K562 (cell line): ENCODE results near the gene PBX2. TPM values are rescaled to one million over a fixed set of nuclear protein-coding genes. Genes with fewer than 3 reads are reported as not detected.

Experiments
- ELF1 ChIP-seq: fragments of 200-800 bp; sonication (Bioruptor generic); IDR thresholded peaks from 2 replicates; pipeline ENCODE4 v1.6.1; 2016; ENCODE audit warnings: missing genetic modification characterization, missing compliant biosample characterization
- IFI16 ChIP-seq: fragments of 250-450 bp; sonication (Bioruptor Pico); IDR thresholded peaks from 2 replicates; pipeline ENCODE4 v2.1.2; 2022; ENCODE audit warnings: mild to moderate bottlenecking, inconsistent platforms
- KDM4B ChIP-seq, 2 experiments: fragments of 450-650 bp in 1 of 2; sonication (generic) in 1 of 2; IDR thresholded peaks; 2 replicates each; pipeline ENCODE4 v1.6.1; 2016 to 2017; ENCODE audit warnings: borderline replicate concordance in 2 of 2, antibody characterized with exemption in 1 of 2, low read depth in 1 of 2, mild to moderate bottlenecking in 1 of 2
- MAZ ChIP-seq, 2 experiments: fragments of 450-650 bp in 1 of 2; sonication (generic) in 1 of 2; formaldehyde crosslinking; IDR thresholded peaks in 1 of 2; conservative IDR thresholded peaks in 1 of 2; 2 replicates each; pipeline versions ENCODE4 v1.4.0 to v1.5.0; 2020; ENCODE audit warnings: mild to moderate bottlenecking in 1 of 2, missing genetic modification reagents in 1 of 2
- MTA2 ChIP-seq: fragments of 450-650 bp; IDR thresholded peaks from 2 replicates; pipeline ENCODE4 v1.6.1; 2016; ENCODE audit warnings: low read depth
- SP2 ChIP-seq: IDR thresholded peaks from 2 replicates; pipeline ENCODE4 v1.6.1; 2011; ENCODE audit warnings: mild to moderate bottlenecking, low read depth, low read length, moderate library complexity; ENCODE audit not compliant: poor library complexity, severe bottlenecking; ENCODE audit errors: extremely low read depth
- TGIF2 ChIP-seq: sonication (generic); formaldehyde crosslinking; IDR thresholded peaks from 2 replicates; pipeline ENCODE4 v1.8.1; 2022; ENCODE audit warnings: mild to moderate bottlenecking, missing genetic modification reagents, moderate library complexity
- polyA plus RNA-seq, 8 experiments: library from polyadenylated mRNA; depleted of rRNA in 4 of 8; stranded (reverse) in 5 of 8; unstranded in 3 of 8; fragments of >200 nt; fragmentation: Nextera tagmentation in 2 of 8; fragmentation: Illumina TruSeq in 1 of 8; extraction: Ambion mirVana in 2 of 8; extraction: Trizol in 1 of 8; gene quantifications; 2 replicates each; pipeline versions ENCODE4 v1.2.1 to v1.2.3, GENCODE V29; 2011 to 2014; ENCODE audit warnings: inconsistent platforms in 1 of 8, missing spikeins in 1 of 8
- total RNA-seq, 7 experiments: library from RNA; depleted of rRNA in 6 of 7; stranded (reverse); fragments of >200 nt in 6 of 7; fragmentation: Illumina TruSeq in 2 of 7; extraction: Trizol in 2 of 7; gene quantifications; 2 replicates each; pipeline versions ENCODE4 v1.2.1 to v1.2.3, GENCODE V29; 2011 to 2021; ENCODE audit warnings: low replicate concordance in 1 of 7
- TF ChIP-seq, protein P1 (sequence below): fragments of 450-650 bp; IDR thresholded peaks from 2 replicates; pipeline ENCODE4 v1.6.1; 2016; ENCODE audit warnings: low read depth
- TF ChIP-seq, protein P2 (sequence below): fragments of 450-650 bp; IDR thresholded peaks from 2 replicates; pipeline ENCODE4 v1.6.1; 2018; ENCODE audit not compliant: partially characterized antibody
- TF ChIP-seq, protein P3 (sequence below): fragments of 250-450 bp; sonication (Bioruptor Pico); IDR thresholded peaks from 2 replicates; pipeline ENCODE4 v1.8.0; 2021; ENCODE audit warnings: moderate library complexity, mild to moderate bottlenecking, inconsistent platforms

The PBX2 gene
- total and polyA plus RNA-seq, 9 of the 15 experiments (the other 6 are each of a cell fraction or from before 2014, with no cell fraction given), result 1.9 to 134 (median 62.5) TPM

DNA sequence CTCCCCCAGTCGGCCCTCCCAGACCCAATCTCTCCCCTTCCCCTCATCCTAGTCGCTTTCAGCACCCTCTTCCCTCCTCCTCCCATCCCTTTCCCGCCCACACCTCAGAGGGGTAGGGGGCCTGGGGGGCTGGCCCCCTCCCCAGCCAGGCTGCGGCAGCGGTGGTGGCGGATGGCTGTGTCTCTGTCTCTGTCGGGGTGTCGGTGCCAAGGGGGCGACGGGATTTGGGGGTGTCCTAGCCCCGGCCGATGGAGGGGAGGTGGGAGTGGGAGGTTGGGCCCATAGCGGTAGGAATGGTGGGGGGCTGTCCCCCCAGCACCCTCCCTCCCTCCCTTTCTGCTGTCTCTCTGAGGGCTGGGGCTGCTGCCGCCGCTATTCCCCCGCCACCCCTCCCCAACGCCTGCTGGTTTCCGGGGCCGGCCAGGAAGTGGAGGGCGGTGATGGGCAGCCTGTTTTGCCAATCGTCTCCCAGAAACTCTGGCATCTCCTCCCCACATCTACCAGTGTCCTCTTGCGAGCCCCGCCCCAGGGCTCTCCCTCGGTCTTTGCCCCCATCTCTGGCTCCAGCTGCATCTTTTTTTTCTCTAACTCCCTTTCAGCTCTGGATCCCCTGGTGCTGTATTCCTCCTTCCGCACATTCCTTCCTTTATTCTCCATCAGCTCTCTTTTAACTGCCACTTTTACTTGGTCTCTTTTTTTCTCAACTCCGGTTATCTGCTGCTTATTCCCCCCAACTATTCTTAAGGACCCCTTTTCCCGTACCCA is 14.1 kb downstream of the PBX2 start, which contains the start of gene AGPAT1 (continued):
- TF ChIP-seq, protein P1, sequence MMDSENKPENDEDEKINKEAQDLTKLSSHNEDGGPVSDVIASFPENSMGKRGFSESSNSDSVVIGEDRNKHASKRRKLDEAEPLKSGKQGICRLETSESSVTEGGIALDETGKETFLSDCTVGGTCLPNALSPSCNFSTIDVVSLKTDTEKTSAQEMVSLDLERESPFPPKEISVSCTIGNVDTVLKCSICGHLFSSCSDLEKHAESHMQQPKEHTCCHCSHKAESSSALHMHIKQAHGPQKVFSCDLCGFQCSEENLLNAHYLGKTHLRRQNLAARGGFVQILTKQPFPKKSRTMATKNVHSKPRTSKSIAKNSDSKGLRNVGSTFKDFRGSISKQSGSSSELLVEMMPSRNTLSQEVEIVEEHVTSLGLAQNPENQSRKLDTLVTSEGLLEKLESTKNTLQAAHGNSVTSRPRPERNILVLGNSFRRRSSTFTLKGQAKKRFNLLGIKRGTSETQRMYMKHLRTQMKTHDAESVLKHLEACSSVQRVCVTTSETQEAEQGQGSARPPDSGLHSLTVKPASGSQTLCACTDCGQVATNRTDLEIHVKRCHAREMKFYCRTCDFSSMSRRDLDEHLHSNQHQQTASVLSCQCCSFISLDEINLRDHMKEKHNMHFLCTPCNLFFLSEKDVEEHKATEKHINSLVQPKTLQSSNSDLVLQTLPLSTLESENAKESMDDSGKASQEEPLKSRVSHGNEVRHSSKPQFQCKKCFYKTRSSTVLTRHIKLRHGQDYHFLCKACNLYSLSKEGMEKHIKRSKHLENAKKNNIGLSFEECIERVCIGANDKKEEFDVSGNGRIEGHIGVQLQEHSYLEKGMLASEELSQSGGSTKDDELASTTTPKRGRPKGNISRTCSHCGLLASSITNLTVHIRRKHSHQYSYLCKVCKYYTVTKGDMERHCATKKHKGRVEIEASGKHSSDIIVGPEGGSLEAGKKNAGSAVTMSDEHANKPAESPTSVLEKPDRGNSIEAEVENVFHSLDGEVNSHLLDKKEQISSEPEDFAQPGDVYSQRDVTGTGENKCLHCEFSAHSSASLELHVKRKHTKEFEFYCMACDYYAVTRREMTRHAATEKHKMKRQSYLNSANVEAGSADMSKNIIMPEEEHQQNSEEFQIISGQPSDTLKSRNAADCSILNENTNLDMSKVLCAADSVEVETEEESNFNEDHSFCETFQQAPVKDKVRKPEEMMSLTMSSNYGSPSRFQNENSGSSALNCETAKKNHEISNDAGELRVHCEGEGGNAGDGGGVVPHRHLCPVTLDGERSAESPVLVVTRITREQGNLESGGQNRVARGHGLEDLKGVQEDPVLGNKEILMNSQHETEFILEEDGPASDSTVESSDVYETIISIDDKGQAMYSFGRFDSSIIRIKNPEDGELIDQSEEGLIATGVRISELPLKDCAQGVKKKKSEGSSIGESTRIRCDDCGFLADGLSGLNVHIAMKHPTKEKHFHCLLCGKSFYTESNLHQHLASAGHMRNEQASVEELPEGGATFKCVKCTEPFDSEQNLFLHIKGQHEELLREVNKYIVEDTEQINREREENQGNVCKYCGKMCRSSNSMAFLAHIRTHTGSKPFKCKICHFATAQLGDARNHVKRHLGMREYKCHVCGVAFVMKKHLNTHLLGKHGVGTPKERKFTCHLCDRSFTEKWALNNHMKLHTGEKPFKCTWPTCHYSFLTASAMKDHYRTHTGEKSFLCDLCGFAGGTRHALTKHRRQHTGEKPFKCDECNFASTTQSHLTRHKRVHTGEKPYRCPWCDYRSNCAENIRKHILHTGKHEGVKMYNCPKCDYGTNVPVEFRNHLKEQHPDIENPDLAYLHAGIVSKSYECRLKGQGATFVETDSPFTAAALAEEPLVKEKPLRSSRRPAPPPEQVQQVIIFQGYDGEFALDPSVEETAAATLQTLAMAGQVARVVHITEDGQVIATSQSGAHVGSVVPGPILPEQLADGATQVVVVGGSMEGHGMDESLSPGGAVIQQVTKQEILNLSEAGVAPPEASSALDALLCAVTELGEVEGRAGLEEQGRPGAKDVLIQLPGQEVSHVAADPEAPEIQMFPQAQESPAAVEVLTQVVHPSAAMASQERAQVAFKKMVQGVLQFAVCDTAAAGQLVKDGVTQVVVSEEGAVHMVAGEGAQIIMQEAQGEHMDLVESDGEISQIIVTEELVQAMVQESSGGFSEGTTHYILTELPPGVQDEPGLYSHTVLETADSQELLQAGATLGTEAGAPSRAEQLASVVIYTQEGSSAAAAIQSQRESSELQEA, result no peak; the same call in 1 of the 2 replicates
- TF ChIP-seq, protein P2, sequence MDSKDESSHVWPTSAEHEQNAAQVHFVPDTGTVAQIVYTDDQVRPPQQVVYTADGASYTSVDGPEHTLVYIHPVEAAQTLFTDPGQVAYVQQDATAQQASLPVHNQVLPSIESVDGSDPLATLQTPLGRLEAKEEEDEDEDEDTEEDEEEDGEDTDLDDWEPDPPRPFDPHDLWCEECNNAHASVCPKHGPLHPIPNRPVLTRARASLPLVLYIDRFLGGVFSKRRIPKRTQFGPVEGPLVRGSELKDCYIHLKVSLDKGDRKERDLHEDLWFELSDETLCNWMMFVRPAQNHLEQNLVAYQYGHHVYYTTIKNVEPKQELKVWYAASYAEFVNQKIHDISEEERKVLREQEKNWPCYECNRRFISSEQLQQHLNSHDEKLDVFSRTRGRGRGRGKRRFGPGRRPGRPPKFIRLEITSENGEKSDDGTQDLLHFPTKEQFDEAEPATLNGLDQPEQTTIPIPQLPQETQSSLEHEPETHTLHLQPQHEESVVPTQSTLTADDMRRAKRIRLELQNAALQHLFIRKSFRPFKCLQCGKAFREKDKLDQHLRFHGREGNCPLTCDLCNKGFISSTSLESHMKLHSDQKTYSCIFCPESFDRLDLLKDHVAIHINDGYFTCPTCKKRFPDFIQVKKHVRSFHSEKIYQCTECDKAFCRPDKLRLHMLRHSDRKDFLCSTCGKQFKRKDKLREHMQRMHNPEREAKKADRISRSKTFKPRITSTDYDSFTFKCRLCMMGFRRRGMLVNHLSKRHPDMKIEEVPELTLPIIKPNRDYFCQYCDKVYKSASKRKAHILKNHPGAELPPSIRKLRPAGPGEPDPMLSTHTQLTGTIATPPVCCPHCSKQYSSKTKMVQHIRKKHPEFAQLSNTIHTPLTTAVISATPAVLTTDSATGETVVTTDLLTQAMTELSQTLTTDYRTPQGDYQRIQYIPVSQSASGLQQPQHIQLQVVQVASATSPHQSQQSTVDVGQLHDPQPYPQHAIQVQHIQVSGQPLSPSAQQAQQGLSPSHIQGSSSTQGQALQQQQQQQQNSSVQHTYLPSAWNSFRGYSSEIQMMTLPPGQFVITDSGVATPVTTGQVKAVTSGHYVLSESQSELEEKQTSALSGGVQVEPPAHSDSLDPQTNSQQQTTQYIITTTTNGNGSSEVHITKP, result peak; percentile 31
- TF ChIP-seq TGIF2 (peak; percentile 87; the same call in 1 of the 2 replicates), ELF1 (tag) (peak; percentile 49; the same call in 1 of the 2 replicates), MAZ (CRISPR knock-in tag; conservative IDR thresholded peaks at IDR 0.05 in 1 of 2, IDR thresholded peaks at IDR 0.05 in 1 of 2) (peak in 1 of 2 experiments; percentile 94), SP2 (peak; percentile 86), KDM4B (IDR thresholded peaks at IDR 0.05; ENCODE audit: borderline replicate concordance in 2 of 2, low read depth in 1 of 2) (peak in 1 of 2 experiments; percentile 99; a peak in 2 of 4 replicates), MTA2 (0 out of 2 replicates have a peak, but pooled peaks have one; percentile 9), IFI16 (0 out of 2 replicates have a peak, but pooled peaks have one; percentile 16)
- TF ChIP-seq, protein P3, sequence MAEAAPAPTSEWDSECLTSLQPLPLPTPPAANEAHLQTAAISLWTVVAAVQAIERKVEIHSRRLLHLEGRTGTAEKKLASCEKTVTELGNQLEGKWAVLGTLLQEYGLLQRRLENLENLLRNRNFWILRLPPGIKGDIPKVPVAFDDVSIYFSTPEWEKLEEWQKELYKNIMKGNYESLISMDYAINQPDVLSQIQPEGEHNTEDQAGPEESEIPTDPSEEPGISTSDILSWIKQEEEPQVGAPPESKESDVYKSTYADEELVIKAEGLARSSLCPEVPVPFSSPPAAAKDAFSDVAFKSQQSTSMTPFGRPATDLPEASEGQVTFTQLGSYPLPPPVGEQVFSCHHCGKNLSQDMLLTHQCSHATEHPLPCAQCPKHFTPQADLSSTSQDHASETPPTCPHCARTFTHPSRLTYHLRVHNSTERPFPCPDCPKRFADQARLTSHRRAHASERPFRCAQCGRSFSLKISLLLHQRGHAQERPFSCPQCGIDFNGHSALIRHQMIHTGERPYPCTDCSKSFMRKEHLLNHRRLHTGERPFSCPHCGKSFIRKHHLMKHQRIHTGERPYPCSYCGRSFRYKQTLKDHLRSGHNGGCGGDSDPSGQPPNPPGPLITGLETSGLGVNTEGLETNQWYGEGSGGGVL (CRISPR knock-in tag), result no peak
